Hindlimb muscle (tissue), 1 donor: ENCODE data around the gene NLRX1. TPM values are rescaled to one million over a fixed set of nuclear protein-coding genes. Genes with fewer than 3 reads are reported as not detected.
"Not testable (repeated sequence)": the region's sequence is repeated elsewhere in the genome, so short reads cannot be mapped to it uniquely, and the experiment has no call there.

Source experiments
- DNase-seq: peaks from one replicate; pipeline ENCODE4 v3.0.0-alpha.2; 2013
- polyA plus RNA-seq: library from polyadenylated mRNA; unstranded; fragments of 120-200 nt; gene quantifications from one replicate; pipeline ENCODE4 v1.2.1, GENCODE V29; 2013; ENCODE audit not compliant: insufficient read length

NLRX1 gene
- polyA plus RNA-seq, 1 donor, result 14.6 TPM

GRCh38 chr11:119210050-119210449, 41.5 kb downstream of the NLRX1 start:
- no peak for DNase-seq

GRCh38 chr11:119218141-119218878, 49.8 kb downstream of the NLRX1 start:
- DNase-seq, result no peak

GRCh38 chr11:119222308-119222707, 53.8 kb downstream of the NLRX1 start:
- peak; percentile 34 for DNase-seq

- DNase-seq, result no peak
Measured at GRCh38 chr11:119222891-119223290, 54.4 kb downstream of the NLRX1 start.

GRCh38 chr11:119223856-119224255, 55.3 kb downstream of the NLRX1 start:
- no peak for DNase-seq

- not testable (repeated sequence) for DNase-seq
Measured at GRCh38 chr11:119228535-119229287, 60.2 kb downstream of the NLRX1 start.

GRCh38 chr11:119229288-119229672, 60.8 kb downstream of the NLRX1 start:
- DNase-seq, result no peak

- no peak for DNase-seq
Measured at GRCh38 chr11:119229741-119230140, 61.2 kb downstream of the NLRX1 start.

Other genes starting within 250 kb of the NLRX1 start
- 110 TPM for gene BCL9L, start 242.8 kb upstream of the NLRX1 start, polyA plus RNA-seq
- 1.2 TPM for gene UPK2, start 212.4 kb upstream of the NLRX1 start, polyA plus RNA-seq
- not detected for gene FOXR1, start 197.0 kb upstream of the NLRX1 start, polyA plus RNA-seq
- 21.5 TPM for gene CENATAC, start 170.6 kb upstream of the NLRX1 start, polyA plus RNA-seq
- 1,495 TPM for gene RPS25, start 150.4 kb upstream of the NLRX1 start, polyA plus RNA-seq
- 36.3 TPM for gene TRAPPC4, start 150.0 kb upstream of the NLRX1 start, polyA plus RNA-seq
- gene SLC37A4, start 137.8 kb upstream of the NLRX1 start, polyA plus RNA-seq, result 10.2 TPM
- 37.2 TPM for gene HYOU1, start 111.5 kb upstream of the NLRX1 start, polyA plus RNA-seq
- 29.4 TPM for gene VPS11, start 100.9 kb upstream of the NLRX1 start, polyA plus RNA-seq
- gene HMBS, start 83.8 kb upstream of the NLRX1 start, polyA plus RNA-seq, result 19.7 TPM
- 28.9 TPM for gene DPAGT1, start 66.9 kb upstream of the NLRX1 start, polyA plus RNA-seq
- gene C2CD2L, start 61.4 kb upstream of the NLRX1 start, polyA plus RNA-seq, result 8.0 TPM
- gene HINFP, start 47.1 kb upstream of the NLRX1 start, polyA plus RNA-seq, result 21.8 TPM
- gene ABCG4, start 19.7 kb upstream of the NLRX1 start, polyA plus RNA-seq, result 0.34 TPM
- not detected for gene NHERF4, start 16.8 kb downstream of the NLRX1 start, polyA plus RNA-seq
- gene CBL, start 37.6 kb downstream of the NLRX1 start, polyA plus RNA-seq, result 13.4 TPM
- gene MCAM, start 148.4 kb downstream of the NLRX1 start, polyA plus RNA-seq, result 220 TPM
- gene RNF26, start 165.8 kb downstream of the NLRX1 start, polyA plus RNA-seq, result 16.2 TPM
- gene C1QTNF5, start 172.2 kb downstream of the NLRX1 start, polyA plus RNA-seq, result 27.6 TPM
- not detected for gene MFRP, start 178.0 kb downstream of the NLRX1 start, polyA plus RNA-seq
- 60.0 TPM for gene USP2, start 213.0 kb downstream of the NLRX1 start, polyA plus RNA-seq